PC-3 (cell line): ENCODE measurements around the gene ME2. TPM values are rescaled to one million over a fixed set of nuclear protein-coding genes. Genes with fewer than 3 reads are reported as not detected.
"Not testable (repeated sequence)": the region's sequence is repeated elsewhere in the genome, so short reads cannot be mapped to it uniquely, and the experiment has no call there.

Source experiments
- ATAC-seq: fragments of 200-7000 bp; cut with Tn5 transposase; 2 replicates; pipeline ENCODE4 v1.9.1; 2020; ENCODE audit warnings: mild to moderate bottlenecking, moderate library complexity
- BruUV-seq: library from RNA; stranded (reverse); fragments of 400-500 nt; replicated peaks from 2 replicates; lab custom pipeline; 2021; lab: Mats Ljungman, UMichigan
- CTCF ChIA-PET: fragments of 300-600 bp; sonication (Branson Sonifier 250); formaldehyde crosslinking; loops from one replicate; lab custom pipeline; 2022; ENCODE audit warnings: antibody characterized with exemption; lab: Charles Lee
- POLR2A ChIA-PET: fragments of 300-600 bp; sonication (Branson Sonifier 250); formaldehyde crosslinking; loops from one replicate; lab custom pipeline; 2022; ENCODE audit warnings: antibody characterized with exemption; ENCODE audit not compliant: unreplicated experiment; lab: Charles Lee
- DNase-seq: peaks from one replicate; pipeline ENCODE4 v3.0.0-alpha.2; 2015
- H2AFZ ChIP-seq: fragments of 300-600 bp; sonication (generic); 2 replicates; pipeline ENCODE4 v1.6.0; 2016; ENCODE audit warnings: antibody characterized with exemption, low read length
- H3F3A ChIP-seq: fragments of 300-600 bp; sonication (generic); one replicate; pipeline ENCODE4 v1.6.0; 2017; ENCODE audit warnings: antibody characterized with exemption, low read length, control low read depth, mild to moderate bottlenecking; ENCODE audit not compliant: unreplicated experiment
- H3K27ac ChIP-seq: fragments of 300-600 bp; sonication (generic); 2 replicates; pipeline ENCODE4 v1.5.1; 2016; ENCODE audit warnings: mild to moderate bottlenecking, low read length
- H3K27me3 ChIP-seq: fragments of 300-600 bp; sonication (generic); 2 replicates; pipeline ENCODE4 v1.6.1; 2016; ENCODE audit warnings: low read length, mixed read lengths
- H3K36me3 ChIP-seq: fragments of 300-600 bp; sonication (generic); 2 replicates; pipeline ENCODE4 v1.6.1; 2016; ENCODE audit warnings: low read depth, mixed run types, low read length, mixed read lengths
- H3K4me1 ChIP-seq: fragments of 300-600 bp; sonication (generic); 2 replicates; pipeline ENCODE4 v1.5.1; 2016; ENCODE audit warnings: low read length; ENCODE audit not compliant: insufficient read depth
- H3K4me2 ChIP-seq: fragments of 300-600 bp; sonication (generic); 2 replicates; pipeline ENCODE4 v1.6.0; 2016; ENCODE audit warnings: low read length
- H3K4me3 ChIP-seq: fragments of 300-600 bp; sonication (generic); 2 replicates; pipeline ENCODE4 v1.5.1; 2016; ENCODE audit warnings: mild to moderate bottlenecking, low read length, mixed read lengths
- H3K79me2 ChIP-seq: fragments of 300-600 bp; sonication (generic); 2 replicates; pipeline ENCODE4 v1.6.1; 2017; ENCODE audit warnings: low read length, mixed read lengths
- H3K9ac ChIP-seq: fragments of 300-600 bp; sonication (generic); 2 replicates; pipeline ENCODE4 v1.6.0; 2016; ENCODE audit warnings: mild to moderate bottlenecking, low read length
- H3K9me2 ChIP-seq: fragments of 300-600 bp; sonication (generic); replicated peaks from 2 replicates; pipeline ENCODE4 v1.6.1; 2016; ENCODE audit warnings: mixed run types, low read length, mixed read lengths
- H3K9me3 ChIP-seq: fragments of 300-600 bp; sonication (generic); 2 replicates; pipeline ENCODE4 v1.6.1; 2016; ENCODE audit warnings: low read length, mixed read lengths
- H4K20me1 ChIP-seq: fragments of 300-600 bp; sonication (generic); 2 replicates; pipeline ENCODE4 v1.6.1; 2016; ENCODE audit warnings: low read length, mixed read lengths
- CTCF ChIP-seq: fragments of 300-600 bp; sonication (generic); conservative IDR thresholded peaks from 2 replicates; pipeline ENCODE4 v1.5.1; 2017; ENCODE audit warnings: antibody characterized with exemption, low read depth, mild to moderate bottlenecking, low read length
- EZH2 ChIP-seq: fragments of 300-600 bp; sonication (generic); IDR thresholded peaks from one replicate; pipeline ENCODE4 v1.6.1; 2017; ENCODE audit warnings: antibody characterized with exemption, mild to moderate bottlenecking, low read length; ENCODE audit not compliant: unreplicated experiment
- EZH2phosphoT487 ChIP-seq: fragments of 300-600 bp; sonication (generic); IDR thresholded peaks from 2 replicates; pipeline ENCODE4 v1.6.1; 2018; ENCODE audit warnings: mild to moderate bottlenecking, antibody characterized with exemption, low read length, borderline replicate concordance
- intact Hi-C: fragments of 100-400 bp; cut with micrococcal nuclease; formaldehyde crosslinking; loops from 2 replicates; pipeline ENCODE4 v1.9.0; 2023
- total RNA-seq: library from RNA; depleted of rRNA; stranded (reverse); fragments of >200 nt; gene quantifications from 2 replicates; pipeline ENCODE4 v1.2.3, GENCODE V29; 2014

Gene ME2
- total RNA-seq, 1 experiment from 2014 or later: 29.1 TPM

- Histone ChIP-seq H3K9me2 (no peaks in the 10 kb centered on the region), H3K36me3 (no peaks in the 10 kb centered on the region), H3K9ac (peak overlapping the region; percentile 56; the same call in 1 of the 2 replicates), H4K20me1 (no peaks in the 10 kb centered on the region), H3K4me3 (peak overlapping the region; percentile 75), H3K27ac (no peak overlapping the region), H3K27me3 (no peaks in the 10 kb centered on the region), H3F3A (no peaks in the 10 kb centered on the region), H3K79me2 (peaks cover 23% of the 10 kb centered on the region), H3K4me1 (no peaks in the 10 kb centered on the region), H3K4me2 (peak overlapping the region; percentile 88), H2AFZ (peak overlapping the region; percentile 80), H3K9me3 (no peaks in the 10 kb centered on the region)
- ATAC-seq (no peak), DNase-seq (no peak)
- TSS peak; percentile 57 for BruUV-seq
- CTCF ChIA-PET: no interaction called here
- TF ChIP-seq EZH2 (no peak), CTCF (no peak), EZH2phosphoT487 (no peak)
- POLR2A ChIA-PET: no interaction called here
- intact Hi-C loops: no loop called here
Measured at GRCh38 chr18:50880119-50880465, 1.2 kb downstream of the ME2 start.

- H3K27ac ChIP-seq, BruUV-seq, ATAC-seq, H3K4me2 ChIP-seq, H3K9me2 ChIP-seq, H3K9ac ChIP-seq, H4K20me1 ChIP-seq, H3K4me1 ChIP-seq, DNase-seq, CTCF ChIA-PET, intact Hi-C loops, H3K4me3 ChIP-seq, H3K27me3 ChIP-seq, H3F3A ChIP-seq, POLR2A ChIA-PET, H2AFZ ChIP-seq, H3K36me3 ChIP-seq, H3K9me3 ChIP-seq: not testable (repeated sequence)
- peaks cover 23% of the 10 kb centered on the region for H3K79me2 ChIP-seq
Measured at GRCh38 chr18:50880944-50881343, 2.0 kb downstream of the ME2 start.

GRCh38 chr18:50886929-50887328, 8.0 kb downstream of the ME2 start:
- Histone ChIP-seq H3K4me2 (no peak overlapping the region), H3K27me3 (no peaks in the 10 kb centered on the region), H3K4me1 (no peaks in the 10 kb centered on the region), H3F3A (no peaks in the 10 kb centered on the region), H4K20me1 (no peaks in the 10 kb centered on the region), H3K9me2 (no peaks in the 10 kb centered on the region), H3K9me3 (no peaks in the 10 kb centered on the region), H3K4me3 (no peak overlapping the region), H3K79me2 (0 out of 2 replicates have a peak, but pooled peaks cover under 1% of the 10 kb centered on the region), H3K9ac (no peak overlapping the region), H3K27ac (no peak overlapping the region), H3K36me3 (no peaks in the 10 kb centered on the region), H2AFZ (no peak overlapping the region)
- DNase-seq: no peak
- intact Hi-C loops: no loop called here
- BruUV-seq: no TSS peak
- ChIA-PET POLR2A (no interaction called here), CTCF (no interaction called here)
- TF ChIP-seq EZH2: no peak
- no peak for TF ChIP-seq EZH2phosphoT487
- TF ChIP-seq CTCF: no peak
- ATAC-seq: no peak
